ENCODE data around the gene SMR3B.

SMR3B gene

GRCh38 chr4:70382691-70383181, at the start of gene SMR3B:
SMR3B (plus strand) TSS chr4:70383131; CDS start chr4:70384511, 1,380 bp downstream.
- DNase-seq = no peak

GRCh38 chr4:70334681-70335080, 48.2 kb upstream of the SMR3B start, which contains the start of gene CABS1:
CABS1 (plus strand) TSS chr4:70334981; CDS start chr4:70335040, 59 bp downstream.
- DNase-seq = no peak

GRCh38 chr4:70336043-70336442, 46.9 kb upstream of the SMR3B start:
- DNase-seq = no peak

GRCh38 chr4:70337886-70338420, 45.0 kb upstream of the SMR3B start:
- no peak for DNase-seq

- DNase-seq = no peak
Measured at GRCh38 chr4:70356185-70356584, 26.7 kb upstream of the SMR3B start.

- DNase-seq = no peak
Measured at GRCh38 chr4:70359115-70359661, 23.7 kb upstream of the SMR3B start.

GRCh38 chr4:70360460-70360859, 22.5 kb upstream of the SMR3B start, which contains the start of gene SMR3A:
SMR3A (plus strand) TSS chr4:70360760; CDS start chr4:70362116, 1,356 bp downstream.
- DNase-seq = no peak

- no peak for DNase-seq
Measured at GRCh38 chr4:70364002-70364401, 18.9 kb upstream of the SMR3B start.

- DNase-seq = no peak
Measured at GRCh38 chr4:70365479-70365878, 17.5 kb upstream of the SMR3B start.

GRCh38 chr4:70367813-70368212, 15.1 kb upstream of the SMR3B start:
- no peak for DNase-seq

- no peak for DNase-seq
Measured at GRCh38 chr4:70371987-70372386, 10.9 kb upstream of the SMR3B start.

- DNase-seq = no peak
Measured at GRCh38 chr4:70372760-70373159, 10.2 kb upstream of the SMR3B start.

GRCh38 chr4:70380578-70380977, 2.4 kb upstream of the SMR3B start:
- DNase-seq = no peak

- DNase-seq = no peak
Measured at GRCh38 chr4:70392057-70392776, 9.3 kb downstream of the SMR3B start.

- no peak for DNase-seq
Measured at GRCh38 chr4:70397580-70397979, 14.6 kb downstream of the SMR3B start, which contains the start of gene OPRPN. OPRPN (plus strand) TSS chr4:70397940; CDS start chr4:70399286, 1,346 bp downstream.

GRCh38 chr4:70399319-70399718, 16.4 kb downstream of the SMR3B start:
- no peak for DNase-seq

- no peak for DNase-seq
Measured at GRCh38 chr4:70402762-70403161, 19.8 kb downstream of the SMR3B start.

- no peak for DNase-seq
Measured at GRCh38 chr4:70405765-70406164, 22.8 kb downstream of the SMR3B start.

GRCh38 chr4:70425306-70425705, 42.4 kb downstream of the SMR3B start:
- no peak for DNase-seq

GRCh38 chr4:70426789-70427188, 43.9 kb downstream of the SMR3B start:
- no peak for DNase-seq

- no peak for DNase-seq
Measured at GRCh38 chr4:70437197-70437596, 54.3 kb downstream of the SMR3B start.
